Kidney (tissue), 14 donors: ENCODE data around the gene USP40. TPM values are rescaled to one million over a fixed set of nuclear protein-coding genes. Genes with fewer than 3 reads are reported as not detected.

Experiments used
- DNase-seq, 5 donors: peaks; one replicate each; pipeline ENCODE4 v3.0.0-alpha.2; 2013 to 2020
- FAIRE-seq: peaks from 2 replicates; lab custom pipeline; 2012; peaks lifted over from hg19 to GRCh38; lab: Jason Lieb, UNC
- H3K27ac ChIP-seq, 2 donors: one replicate each; pipeline ENCODE4 v1.7.0; 2013; ENCODE audit warnings: low read depth in 2 of 2, low read length in 2 of 2, inconsistent platforms in 1 of 2
- H3K27me3 ChIP-seq: one replicate; pipeline ENCODE4 v1.7.1; 2013; ENCODE audit warnings: low read length, inconsistent platforms; ENCODE audit not compliant: control insufficient read depth, insufficient read depth
- H3K36me3 ChIP-seq, 3 donors: one replicate each; pipeline versions ENCODE4 v1.7.0 to v1.7.1; 2013; ENCODE audit warnings: low read length in 3 of 3, control low read depth in 1 of 3, inconsistent platforms in 1 of 3; ENCODE audit not compliant: insufficient read depth in 3 of 3, control insufficient read depth in 2 of 3
- H3K4me1 ChIP-seq, 3 donors: one replicate each; pipeline versions ENCODE4 v1.7.0 to v1.7.1; 2013; ENCODE audit warnings: low read length in 3 of 3, inconsistent platforms in 1 of 3, low read depth in 1 of 3; ENCODE audit not compliant: control insufficient read depth in 2 of 3, insufficient read depth in 2 of 3
- H3K4me3 ChIP-seq, 3 donors: one replicate each; pipeline versions ENCODE4 v1.7.0 to v1.8.1; 2013; ENCODE audit warnings: low read length in 3 of 3, control low read depth in 1 of 3, inconsistent platforms in 1 of 3
- H3K9ac ChIP-seq, 3 donors: one replicate each; pipeline versions ENCODE4 v1.7.0 to v1.7.1; 2013; ENCODE audit warnings: low read length in 3 of 3, control low read depth in 1 of 3, inconsistent platforms in 1 of 3
- H3K9me3 ChIP-seq, 3 donors: one replicate each; pipeline versions ENCODE4 v1.7.0 to v1.7.1; 2013; ENCODE audit warnings: low read length in 3 of 3, control low read depth in 1 of 3, inconsistent platforms in 1 of 3; ENCODE audit not compliant: control insufficient read depth in 2 of 3, insufficient read depth in 1 of 3
- CTCF ChIP-seq: IDR thresholded peaks from 3 replicates; pipeline ENCODE4 v1.5.1; 2012; ENCODE audit warnings: mild to moderate bottlenecking, moderate library complexity, borderline replicate concordance; ENCODE audit not compliant: insufficient read depth; ENCODE audit errors: extremely low read depth
- intact Hi-C: fragments of 100-400 bp; cut with DNase I; formaldehyde crosslinking; loops from one replicate; pipeline ENCODE4 v1.11.1; 2022
- polyA plus RNA-seq: library from polyadenylated mRNA; stranded (reverse); fragments of 350-450 nt; fragmentation: Illumina TruSeq; extraction: RNeasy Lipid Tissue Mini Kit (QIAGEN cat#74804); gene quantifications from one replicate; pipeline ENCODE4 v1.2.3, GENCODE V29; 2014; ENCODE audit warnings: low read depth, low replicate concordance; ENCODE audit not compliant: insufficient read depth
- total RNA-seq: library from RNA; stranded (reverse); fragmentation: NEBNext Ultra II Directional; extraction: Animal tissue kit (Norgen Biotek cat#: 25700); gene quantifications from one replicate; pipeline ENCODE4 v1.2.1, GENCODE V29; 2021
- donor health status: control.
- donor health status: control.
- donor health status: control.
- donor health status: control.
- donor health status: control.
- donor health status: DM: yes; HTN: yes; CAD: no.
- donor health status: Normal renal cell carcinoma (clear cell type).

USP40 gene
- total and polyA plus RNA-seq, 2 donors from 2014 or later: 28.5 to 51.6 TPM

GRCh38 chr2:233492751-233493150, 73.8 kb downstream of the USP40 start:
- no peak for TF ChIP-seq CTCF
- H3K9me3 ChIP-seq: no peaks in the 10 kb centered on the region
- H3K27me3 ChIP-seq: no peaks in the 10 kb centered on the region
- H3K27ac ChIP-seq: no peak overlapping the region
- H3K4me3 ChIP-seq: no peak overlapping the region
- H3K36me3 ChIP-seq: peaks cover 3 to 39% (median 25%) of the 10 kb centered on the region in 3 donors
- DNase-seq (no peak), FAIRE-seq (no peak)
- intact Hi-C loops: no loop called here
- H3K4me1 ChIP-seq: no peaks in the 10 kb centered on the region
- H3K9ac ChIP-seq: no peak overlapping the region

GRCh38 chr2:233492078-233492477, 74.5 kb downstream of the USP40 start:
- Histone ChIP-seq H3K4me1 (no peaks in the 10 kb centered on the region), H3K36me3 (peaks cover 3 to 38% (median 22%) of the 10 kb centered on the region in 3 donors), H3K9me3 (no peaks in the 10 kb centered on the region), H3K9ac (no peak overlapping the region), H3K4me3 (no peak overlapping the region), H3K27ac (no peak overlapping the region), H3K27me3 (no peaks in the 10 kb centered on the region)
- intact Hi-C loops: no loop called here
- TF ChIP-seq CTCF: no peak
- DNase-seq (no peak), FAIRE-seq (no peak)

- intact Hi-C loops: no loop called here
- H3K27me3 ChIP-seq: no peaks in the 10 kb centered on the region
- no peak overlapping the region for H3K27ac ChIP-seq
- no peak for TF ChIP-seq CTCF
- FAIRE-seq (no peak), DNase-seq (no peak)
- H3K4me3 ChIP-seq: no peak overlapping the region
- H3K9me3 ChIP-seq: no peaks in the 10 kb centered on the region
- no peaks in the 10 kb centered on the region for H3K4me1 ChIP-seq
- no peak overlapping the region for H3K9ac ChIP-seq
- H3K36me3 ChIP-seq: peaks cover 3 to 41% (median 22%) of the 10 kb centered on the region in 3 donors
Observed at GRCh38 chr2:233491326-233491725, 75.3 kb downstream of the USP40 start.

- no peak for DNase-seq
- no peaks in the 10 kb centered on the region for H3K4me1 ChIP-seq
- no peak overlapping the region for H3K4me3 ChIP-seq
- FAIRE-seq: no peak
- no peaks in the 10 kb centered on the region for H3K9me3 ChIP-seq
- intact Hi-C loops: no loop called here
- no peak overlapping the region for H3K27ac ChIP-seq
- H3K9ac ChIP-seq: no peak overlapping the region
- peaks cover 3 to 40% (median 22%) of the 10 kb centered on the region in 3 donors for H3K36me3 ChIP-seq
- H3K27me3 ChIP-seq: no peaks in the 10 kb centered on the region
- TF ChIP-seq CTCF: no peak
Observed at GRCh38 chr2:233490831-233491230, 75.8 kb downstream of the USP40 start.
